ENCODE results near the gene THBS2.
"Not testable (repeated sequence)": the region's sequence is repeated elsewhere in the genome, so short reads cannot be mapped to it uniquely, and the experiment has no call there.

The THBS2 gene

GRCh38 chr6:169229615-169230321 is 23.9 kb downstream of the THBS2 start:
- DNase-seq: no peak

GRCh38 chr6:169227116-169227515 is 26.5 kb downstream of the THBS2 start:
- no peak for DNase-seq

- DNase-seq: no peak
Observed at GRCh38 chr6:169225887-169226286, 27.8 kb downstream of the THBS2 start.

GRCh38 chr6:169225131-169225576 is 28.5 kb downstream of the THBS2 start:
- no peak for DNase-seq

GRCh38 chr6:169224716-169225115 is 28.9 kb downstream of the THBS2 start:
- no peak for DNase-seq

- DNase-seq: no peak
Observed at GRCh38 chr6:169224185-169224695, 29.4 kb downstream of the THBS2 start.

GRCh38 chr6:169223006-169223405 is 30.6 kb downstream of the THBS2 start:
- DNase-seq: no peak

- no peak for DNase-seq
Observed at GRCh38 chr6:169222126-169222525, 31.5 kb downstream of the THBS2 start.

- no peak for DNase-seq
Observed at GRCh38 chr6:169221264-169221663, 32.4 kb downstream of the THBS2 start.

- no peak for DNase-seq
Observed at GRCh38 chr6:169220068-169220964, 33.3 kb downstream of the THBS2 start.

- no peak for DNase-seq
Observed at GRCh38 chr6:169217972-169218371, 35.7 kb downstream of the THBS2 start.

GRCh38 chr6:169216830-169217229 is 36.8 kb downstream of the THBS2 start:
- DNase-seq: no peak

- no peak for DNase-seq
Observed at GRCh38 chr6:169215201-169215681, 38.4 kb downstream of the THBS2 start.

- DNase-seq: not testable (repeated sequence)
Observed at GRCh38 chr6:169214789-169215188, 38.9 kb downstream of the THBS2 start.

GRCh38 chr6:169213814-169214520 is 39.7 kb downstream of the THBS2 start:
- DNase-seq: peak in 1 of 2 experiments; percentile 22

- peak; percentile 89 to 93 for DNase-seq
Observed at GRCh38 chr6:169212897-169213813, 40.5 kb downstream of the THBS2 start.

GRCh38 chr6:169212436-169212835 is 41.2 kb downstream of the THBS2 start:
- DNase-seq: no peak

GRCh38 chr6:169211881-169212280 is 41.8 kb downstream of the THBS2 start:
- no peak for DNase-seq

GRCh38 chr6:169210611-169211010 is 43.0 kb downstream of the THBS2 start:
- no peak for DNase-seq

- DNase-seq: no peak
Observed at GRCh38 chr6:169208011-169208410, 45.6 kb downstream of the THBS2 start.

- DNase-seq: no peak
Observed at GRCh38 chr6:169207482-169207881, 46.2 kb downstream of the THBS2 start.
